ENCODE results near the gene MAPKAP1. TPM values are rescaled to one million over a fixed set of nuclear protein-coding genes. Genes with fewer than 3 reads are reported as not detected.
"Not testable (repeated sequence)": the region's sequence is repeated elsewhere in the genome, so short reads cannot be mapped to it uniquely, and the experiment has no call there.

MAPKAP1 gene
- total RNA-seq, 1 donor from 2014 or later = 96.2 TPM

DNA sequence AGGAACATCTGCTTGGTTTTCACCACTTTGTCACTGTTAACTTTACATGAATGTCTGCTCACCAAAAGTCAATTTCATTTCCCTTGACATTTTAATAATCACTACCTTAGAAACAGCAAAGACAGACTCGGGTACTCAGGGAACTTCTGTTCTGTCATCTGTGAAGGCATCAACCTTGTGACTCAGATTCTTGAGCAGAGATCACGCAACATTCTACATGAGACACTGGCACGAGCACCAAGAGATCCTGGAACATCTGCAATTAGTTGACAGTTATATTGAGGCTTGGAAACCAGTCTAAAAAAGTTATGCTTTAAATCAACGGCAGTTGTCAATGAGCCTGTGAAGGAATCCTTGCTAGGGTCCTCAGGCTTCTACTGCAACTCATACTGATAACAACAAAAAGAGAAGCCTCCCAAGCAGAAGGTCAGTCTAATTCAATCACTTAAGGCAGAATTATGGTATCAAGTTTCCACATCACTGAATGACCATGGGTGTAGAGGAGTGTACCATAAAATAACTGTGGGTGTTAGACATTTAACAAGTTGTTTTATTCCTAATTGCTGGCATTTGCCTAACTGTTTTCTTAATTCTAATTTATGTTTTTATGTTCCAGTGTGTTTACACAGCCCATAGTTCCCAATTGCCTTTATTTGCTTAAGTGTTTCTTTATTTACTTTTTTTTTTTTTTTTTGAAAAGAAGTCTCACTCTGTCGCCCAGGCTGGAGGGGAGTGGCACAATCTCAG is 36.8 kb upstream of the MAPKAP1 start:
- DNase-seq (ENCODE audit: low spot score) = no peak
- intact Hi-C loops (cut with DNase I) = loop anchor here (10.0 kb wide), 1 partner anchor 481 kb away; no protein-coding TSS in a partner anchor

DNA sequence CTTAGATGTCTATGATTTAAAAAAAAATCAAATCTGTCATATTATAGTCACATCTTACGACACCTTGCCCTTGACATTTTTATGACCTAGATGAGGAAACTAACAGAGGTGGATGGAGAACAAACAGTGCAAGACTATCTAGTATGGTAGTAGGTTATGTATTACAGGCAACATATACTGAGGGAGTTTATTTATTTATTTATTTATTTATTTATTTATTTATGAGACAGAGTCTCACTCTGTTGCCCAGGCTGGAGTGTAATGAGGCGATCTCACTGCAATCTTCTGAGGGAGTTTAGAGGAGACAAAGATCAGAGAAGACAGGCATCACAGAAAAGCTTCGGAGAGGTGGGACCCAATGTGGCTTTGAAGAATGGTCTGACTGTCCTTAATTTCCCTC is 35.6 kb upstream of the MAPKAP1 start:
- no peak for DNase-seq (ENCODE audit: low spot score)
- intact Hi-C loops (cut with DNase I) = loop anchor here (10.0 kb wide), 1 partner anchor 482 kb away; no protein-coding TSS in a partner anchor

DNA sequence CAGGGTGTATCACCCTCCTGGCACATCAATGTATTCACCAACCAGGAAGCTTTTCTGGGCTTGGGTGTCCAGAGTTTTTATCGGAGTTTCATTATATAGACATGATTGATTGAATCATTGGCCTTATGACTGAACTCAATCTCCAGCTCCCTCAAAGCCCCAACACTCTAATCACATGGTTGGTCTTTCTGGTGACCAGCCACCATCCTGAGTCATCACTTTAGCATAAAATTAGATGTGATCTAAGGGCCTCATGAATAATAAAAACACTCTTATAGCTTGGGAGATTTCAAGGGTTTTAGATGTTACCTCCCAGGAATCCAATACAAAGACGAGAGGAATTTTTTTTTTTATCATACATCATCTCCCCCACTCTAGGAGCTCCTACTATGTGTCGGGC is 32.4 kb upstream of the MAPKAP1 start:
- intact Hi-C loops (cut with DNase I) = no loop called here
- no peak for DNase-seq (ENCODE audit: low spot score)

DNA sequence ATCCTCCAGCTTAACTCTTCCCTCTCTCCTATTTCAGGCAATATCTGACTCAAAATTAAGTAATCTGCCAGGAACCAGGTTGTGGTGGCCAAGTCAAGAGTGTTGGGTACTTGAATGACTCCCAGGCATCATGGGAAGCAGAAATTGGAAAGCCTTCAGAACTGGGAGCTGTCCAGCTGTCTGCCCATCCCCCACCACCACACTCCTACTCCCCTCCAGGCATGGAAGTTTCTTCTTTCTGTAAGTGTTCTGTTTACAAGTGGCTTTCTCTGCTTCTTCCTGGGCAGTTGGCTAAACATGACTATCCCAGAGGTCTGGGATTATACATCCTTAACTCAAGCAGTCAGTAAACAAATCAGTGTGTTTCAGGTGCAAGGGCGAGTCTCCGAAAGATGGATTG is 25.6 kb upstream of the MAPKAP1 start:
- intact Hi-C loops (cut with DNase I) = no loop called here
- DNase-seq (ENCODE audit: low spot score) = no peak

DNA sequence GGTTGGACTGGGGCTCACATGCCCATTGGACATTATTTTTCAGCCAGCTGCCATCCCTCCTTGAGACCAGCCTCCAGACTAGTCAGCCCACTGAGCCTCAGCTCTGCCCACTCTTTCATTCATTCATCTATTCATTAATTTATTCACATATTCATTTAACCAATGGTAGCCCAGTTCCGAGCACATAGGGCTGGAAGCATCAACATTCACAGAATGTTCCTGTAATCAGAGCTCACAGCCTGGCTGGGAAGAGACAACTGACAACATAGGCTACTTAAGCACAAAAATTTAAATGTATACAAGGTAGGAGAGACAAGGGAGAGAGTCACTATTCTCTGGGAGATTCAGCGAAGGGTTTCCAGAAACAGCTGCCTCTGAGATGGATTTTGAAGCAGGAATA is 23.2 kb upstream of the MAPKAP1 start:
- intact Hi-C loops (cut with DNase I) = no loop called here
- DNase-seq (ENCODE audit: low spot score) = no peak

DNA sequence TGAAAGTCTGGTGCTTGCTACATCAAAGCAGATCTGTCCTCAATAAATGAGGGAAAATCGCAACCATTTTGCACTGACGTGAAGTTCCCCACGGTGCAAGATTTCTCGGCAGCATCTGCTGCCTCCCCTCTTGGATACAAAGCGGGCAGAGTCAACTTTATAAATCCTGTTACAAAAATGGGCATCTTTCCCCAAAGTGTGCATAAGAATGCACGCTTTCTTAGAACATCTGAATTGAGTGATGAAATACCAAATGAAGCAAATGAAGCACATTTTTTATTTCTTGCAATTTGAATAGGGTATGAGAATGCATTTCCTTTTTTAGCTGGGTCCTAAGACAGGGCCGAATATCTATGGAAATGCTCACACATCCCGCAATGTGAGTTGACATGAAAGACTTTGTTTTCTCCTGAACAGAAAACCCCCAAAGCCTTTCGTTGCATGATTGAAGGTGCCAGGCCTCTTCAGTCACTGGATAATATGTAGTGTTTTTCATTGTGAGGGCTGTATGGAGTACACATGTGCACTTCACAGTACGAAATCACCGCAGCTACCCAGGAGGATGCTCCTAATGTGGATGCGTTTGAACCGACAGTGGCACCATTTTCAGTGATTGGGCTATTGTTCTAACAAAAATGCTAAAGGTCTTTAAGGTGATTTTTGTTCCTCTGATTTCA is 19.6 kb upstream of the MAPKAP1 start:
- intact Hi-C loops (cut with DNase I) = no loop called here
- DNase-seq (ENCODE audit: low spot score) = no peak

DNA sequence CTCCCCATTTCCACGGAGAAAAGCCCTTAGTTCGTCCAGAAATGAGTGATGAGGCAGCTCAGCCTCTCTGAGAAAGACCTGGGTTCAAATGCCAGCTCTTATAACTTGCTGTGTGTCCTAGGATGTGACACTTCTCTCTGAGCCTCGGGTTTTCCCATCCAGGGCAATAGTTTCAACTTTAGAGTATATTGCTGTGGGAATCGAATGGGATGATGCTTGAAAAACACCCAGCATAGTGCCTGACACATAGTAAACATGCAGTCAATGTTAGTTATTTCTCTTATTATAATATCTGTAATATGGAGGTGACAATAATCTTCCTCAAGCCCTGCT is 430 bp upstream of the MAPKAP1 start:
- intact Hi-C loops (cut with DNase I) = no loop called here
- DNase-seq (ENCODE audit: low spot score) = no peak

DNA sequence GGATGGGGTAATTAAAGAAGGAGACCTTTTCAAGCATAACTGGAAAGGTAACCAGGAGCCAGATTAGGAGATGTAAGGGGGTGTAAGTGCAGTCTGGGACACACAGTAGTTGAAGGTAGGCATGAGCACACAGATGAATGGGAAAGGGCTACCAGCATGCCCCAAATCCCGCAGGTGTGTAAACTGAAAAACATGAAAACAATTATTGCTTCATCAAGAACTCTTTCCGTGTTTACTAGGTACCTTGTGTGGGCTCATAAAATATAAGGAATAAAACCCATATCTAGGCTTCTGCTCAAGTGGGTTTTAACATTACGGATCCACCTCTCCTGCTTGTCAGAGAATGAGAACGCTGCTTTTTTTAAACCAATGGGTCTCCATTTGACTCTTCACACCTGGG is 1.1 kb downstream of the MAPKAP1 start:
- DNase-seq (ENCODE audit: low spot score) = no peak
- intact Hi-C loops (cut with DNase I) = no loop called here

DNA sequence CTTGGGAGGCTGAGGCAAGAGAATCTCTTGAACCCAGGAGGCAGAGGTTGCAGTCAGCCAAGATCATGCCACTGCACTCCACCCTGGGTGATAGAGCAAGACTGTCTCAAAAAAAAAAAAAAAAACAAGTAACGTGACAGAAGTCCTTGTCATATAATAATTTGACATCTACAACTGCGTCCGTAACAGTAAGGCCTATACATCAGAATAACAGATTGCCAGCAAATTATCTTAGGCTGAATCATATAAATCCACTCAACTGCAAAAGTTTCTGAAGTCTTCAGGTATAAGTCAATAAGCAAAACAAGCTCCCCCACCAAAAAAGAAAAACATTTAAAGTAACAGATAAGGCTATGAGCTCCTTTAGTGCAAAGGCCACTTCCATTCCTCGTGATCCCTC is 3.3 kb downstream of the MAPKAP1 start:
- no peak for DNase-seq (ENCODE audit: low spot score)
- intact Hi-C loops (cut with DNase I) = no loop called here

DNA sequence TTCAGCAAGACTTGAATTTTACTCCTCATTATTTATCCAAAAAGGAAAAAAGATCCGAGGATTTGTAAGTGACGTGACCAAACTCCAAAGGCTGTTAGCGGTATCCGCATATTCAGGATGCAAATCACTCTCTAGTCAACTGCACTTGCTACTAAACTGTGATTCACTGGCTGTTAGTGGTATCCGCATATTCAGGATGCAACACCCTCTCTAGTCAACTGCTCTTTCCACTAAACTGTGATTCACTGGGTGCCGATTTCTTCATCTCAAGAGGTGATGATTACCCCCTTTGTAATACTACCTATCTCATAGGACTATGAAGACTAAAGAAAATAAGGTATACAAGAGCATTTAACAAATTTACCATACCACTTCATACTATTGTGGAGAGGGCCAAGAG is 5.7 kb downstream of the MAPKAP1 start:
- no peak for DNase-seq (ENCODE audit: low spot score)
- intact Hi-C loops (cut with DNase I) = no loop called here

DNA sequence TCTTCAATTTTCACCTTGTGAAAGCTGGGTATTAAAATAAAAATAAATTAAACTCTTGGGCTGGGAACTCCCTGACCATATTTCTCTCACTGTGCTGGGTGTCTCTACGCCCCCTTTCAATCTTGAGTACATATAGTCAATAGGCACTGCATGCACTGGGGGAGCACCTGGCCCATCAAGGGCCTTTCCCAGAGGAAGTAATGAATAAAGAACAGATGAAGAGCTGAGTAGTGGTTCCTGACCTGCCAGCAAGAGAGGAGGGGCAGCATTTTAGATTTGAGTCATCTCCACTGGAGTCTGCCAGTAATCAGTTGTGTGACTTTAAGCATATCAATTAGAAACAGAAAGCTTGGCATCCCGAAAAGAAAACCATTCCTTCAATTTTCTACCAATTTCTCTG is 6.2 kb downstream of the MAPKAP1 start:
- intact Hi-C loops (cut with DNase I) = no loop called here
- no peak for DNase-seq (ENCODE audit: low spot score)

DNA sequence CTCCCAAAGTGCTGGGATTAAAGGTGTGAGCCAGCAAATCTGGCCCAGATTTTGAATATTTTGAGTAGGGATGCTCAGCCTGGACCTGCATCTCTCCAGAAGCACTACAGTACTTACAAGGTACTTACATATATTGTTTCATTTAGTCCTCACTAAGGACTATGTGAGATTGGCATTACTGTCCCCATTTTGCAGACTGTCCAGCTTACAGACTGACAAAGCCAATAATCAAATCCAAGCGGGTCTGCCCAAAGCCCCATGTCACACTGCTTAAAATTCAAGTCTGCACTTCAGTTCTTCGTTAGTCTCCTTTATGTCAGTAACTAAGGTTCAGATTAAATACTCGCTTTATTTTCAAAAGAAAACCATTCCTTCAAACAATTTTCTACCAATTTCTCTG is 7.1 kb downstream of the MAPKAP1 start:
- intact Hi-C loops (cut with DNase I) = no loop called here
- DNase-seq (ENCODE audit: low spot score) = no peak

DNA sequence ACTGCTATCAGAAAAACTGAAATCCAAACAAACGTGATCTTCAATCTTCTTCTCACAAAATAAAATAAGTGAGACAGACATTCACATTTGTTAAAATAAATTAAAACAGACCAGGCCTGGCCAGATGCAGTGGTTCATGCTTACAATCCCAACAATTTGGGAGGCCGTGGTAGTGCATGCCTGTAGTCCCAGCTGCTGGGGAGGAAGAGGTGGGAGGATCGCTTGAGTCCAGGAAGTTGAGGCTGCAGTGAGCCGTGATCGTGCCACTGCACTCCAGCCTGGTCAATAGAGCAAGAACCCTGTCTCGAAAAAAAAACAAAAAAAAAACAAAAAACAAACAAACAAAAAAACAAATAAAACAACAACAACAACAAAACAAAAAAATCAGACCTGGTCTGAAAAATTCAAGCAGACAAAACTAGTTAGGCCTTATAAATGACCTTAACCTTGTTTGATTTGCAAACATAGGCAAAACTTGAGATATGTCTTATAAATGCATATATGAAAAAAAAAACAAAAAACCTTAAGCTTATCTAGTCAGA is 10.8 kb downstream of the MAPKAP1 start:
- intact Hi-C loops (cut with DNase I) = no loop called here
- DNase-seq (ENCODE audit: low spot score) = no peak

DNA sequence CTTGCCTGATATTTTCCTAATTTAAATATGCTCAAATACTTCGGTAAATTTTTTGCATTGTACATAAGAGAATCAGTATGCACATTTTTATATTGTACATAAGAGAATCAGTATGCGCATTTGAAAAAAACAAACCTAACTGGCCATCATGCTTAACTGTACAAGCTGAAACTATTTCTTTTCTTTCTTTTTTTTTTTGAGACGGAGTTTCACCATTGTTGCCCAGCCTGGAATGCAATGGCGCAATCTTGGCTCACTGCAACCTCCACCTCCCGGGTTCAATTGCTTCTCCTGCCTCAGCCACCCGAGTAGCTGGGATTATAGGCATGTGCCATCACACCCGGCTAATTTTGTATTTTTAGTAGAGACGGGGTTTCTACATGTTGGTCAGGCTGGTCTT is 11.5 kb downstream of the MAPKAP1 start:
- intact Hi-C loops (cut with DNase I); DNase-seq (ENCODE audit: low spot score): not testable (repeated sequence)

DNA sequence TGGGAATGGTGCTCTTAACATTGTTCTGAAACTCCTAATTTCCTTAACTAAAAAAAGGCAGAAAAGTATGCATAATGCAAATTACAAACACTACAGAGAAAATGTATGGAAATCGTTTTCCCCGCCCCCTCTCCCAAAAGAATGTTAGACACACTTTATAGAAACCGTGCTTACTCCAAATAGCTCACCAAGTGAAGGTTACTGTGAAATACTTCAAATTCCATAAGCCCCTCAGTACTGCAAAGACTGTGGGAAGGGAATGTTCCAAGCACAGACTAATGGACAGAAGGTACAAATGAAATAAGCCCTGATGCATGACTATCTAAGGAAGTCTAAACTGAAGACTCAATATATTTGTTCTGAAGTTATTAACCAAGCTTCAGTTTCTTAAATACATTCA is 12.5 kb downstream of the MAPKAP1 start:
- intact Hi-C loops (cut with DNase I) = no loop called here
- no peak for DNase-seq (ENCODE audit: low spot score)

DNA sequence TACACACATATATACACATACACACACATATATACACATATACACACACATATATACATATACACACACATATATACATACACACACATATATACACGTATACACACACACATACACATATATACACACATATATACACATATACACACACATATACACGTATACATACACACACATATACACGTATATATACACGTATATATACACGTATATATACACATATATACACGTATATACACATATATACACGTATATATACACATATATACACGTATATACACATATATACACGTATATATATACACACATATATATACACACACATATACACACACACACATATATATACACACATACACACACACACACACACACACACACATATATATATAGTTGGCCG is 13.5 kb downstream of the MAPKAP1 start:
- DNase-seq (ENCODE audit: low spot score); intact Hi-C loops (cut with DNase I): not testable (repeated sequence)

DNA sequence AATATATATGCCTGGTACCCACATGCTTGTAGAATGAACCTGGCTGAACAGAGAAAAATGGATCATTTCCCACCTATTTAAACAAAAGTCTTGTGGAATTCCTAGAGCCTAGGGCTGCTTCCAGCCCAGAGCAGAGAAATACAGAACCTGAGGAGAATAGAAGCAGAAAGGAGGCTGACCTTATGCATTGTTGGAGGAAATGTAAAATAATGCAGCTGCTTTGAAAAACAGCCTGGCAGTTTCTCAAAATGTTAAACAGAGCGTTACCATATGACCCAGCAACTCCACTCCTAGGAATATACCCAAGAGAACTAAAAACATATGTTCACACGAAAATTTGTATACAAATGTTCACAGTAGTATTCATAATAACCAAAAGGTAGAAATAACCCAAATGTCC is 15.1 kb downstream of the MAPKAP1 start:
- DNase-seq (ENCODE audit: low spot score) = no peak
- intact Hi-C loops (cut with DNase I) = no loop called here

DNA sequence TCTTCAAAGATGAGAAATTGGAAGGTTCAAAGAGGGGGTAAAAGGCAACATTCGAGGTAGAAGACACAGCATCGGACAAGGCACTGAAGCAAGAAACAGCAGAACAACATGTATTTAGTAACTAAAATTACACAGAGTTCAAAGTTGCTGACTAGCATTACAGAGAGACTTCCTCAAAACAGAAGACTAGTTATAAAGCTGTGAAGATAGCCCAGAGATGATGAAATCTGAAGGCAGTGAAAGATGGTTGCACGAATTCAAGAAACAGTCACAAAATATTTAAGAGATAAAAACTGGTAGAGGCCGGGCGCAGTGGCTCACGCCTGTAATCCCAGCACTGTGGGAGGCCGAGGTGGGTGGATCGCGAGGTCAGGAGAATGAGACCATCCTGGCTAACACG is 16.3 kb downstream of the MAPKAP1 start:
- DNase-seq (ENCODE audit: low spot score) = no peak
- intact Hi-C loops (cut with DNase I) = no loop called here

DNA sequence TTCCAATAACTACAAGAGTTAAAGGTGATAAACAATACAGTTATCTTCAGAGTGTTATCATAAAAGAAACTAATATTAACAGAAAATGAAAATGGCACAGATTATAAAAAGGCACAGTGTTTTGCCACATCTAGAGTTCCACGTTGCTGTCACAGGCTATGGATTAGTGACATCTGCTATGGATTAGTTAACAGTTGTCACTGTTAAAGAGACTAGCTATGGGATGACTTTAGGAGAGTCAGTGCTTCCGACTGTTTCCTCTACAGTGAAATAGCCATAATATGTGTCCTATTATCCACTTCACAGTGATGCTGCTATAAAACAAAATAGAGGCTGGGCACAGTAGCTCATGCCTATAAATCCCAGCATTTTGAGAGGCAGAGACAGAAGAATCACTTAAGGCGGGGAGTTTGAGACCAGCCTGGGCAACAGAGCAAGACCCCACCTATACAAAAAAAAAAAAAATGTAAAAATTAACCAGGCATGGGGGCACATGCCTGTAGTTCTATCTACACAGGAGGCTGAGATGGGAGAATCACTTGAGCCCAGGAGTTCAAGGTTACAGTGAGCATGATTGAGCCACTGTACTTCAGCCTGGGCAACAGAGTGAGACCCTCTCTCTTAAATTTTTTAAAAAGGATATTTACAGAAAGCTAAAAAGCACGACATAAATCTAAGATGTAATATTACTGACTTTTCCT is 19.7 kb downstream of the MAPKAP1 start:
- no peak for DNase-seq (ENCODE audit: low spot score)
- intact Hi-C loops (cut with DNase I) = no loop called here

DNA sequence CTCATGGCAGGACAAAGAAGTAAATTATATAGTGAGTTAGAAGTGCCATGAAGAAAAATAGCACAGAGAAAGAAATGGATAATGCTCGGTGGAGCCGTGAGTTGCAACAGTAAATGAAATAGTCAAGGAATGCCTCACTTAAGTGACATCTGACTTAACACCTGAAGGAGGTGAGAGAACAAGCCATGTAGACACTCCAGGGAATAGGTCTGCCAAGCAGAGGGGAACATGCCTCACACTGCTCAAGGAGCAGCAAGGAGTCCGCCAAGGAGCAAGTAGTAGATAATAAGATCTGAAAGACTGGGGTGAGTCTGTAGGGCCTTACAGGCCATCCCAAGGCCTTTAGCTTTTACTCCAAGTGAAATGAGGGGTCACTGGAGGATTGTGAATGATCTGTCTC is 21.8 kb downstream of the MAPKAP1 start:
- intact Hi-C loops (cut with DNase I) = no loop called here
- no peak for DNase-seq (ENCODE audit: low spot score)

DNA sequence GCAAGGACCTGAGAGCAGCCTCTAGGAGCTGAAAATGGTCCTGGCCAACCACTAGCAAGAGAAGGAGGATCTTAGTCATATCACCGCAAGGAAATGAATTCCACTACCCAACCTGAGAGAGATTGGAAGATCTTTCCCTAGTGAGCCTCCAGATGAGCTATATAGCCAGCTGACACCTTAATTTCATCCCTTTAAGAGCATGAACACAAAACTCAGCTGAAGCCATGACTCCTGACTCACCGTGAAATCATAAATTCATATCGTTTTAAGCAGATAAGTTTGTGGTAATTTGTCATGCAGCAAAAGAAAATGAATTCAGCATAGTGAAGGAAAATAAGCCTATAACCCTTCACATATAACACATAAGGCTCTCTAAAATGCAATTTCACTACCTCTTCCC is 23.5 kb downstream of the MAPKAP1 start:
- intact Hi-C loops (cut with DNase I) = no loop called here
- no peak for DNase-seq (ENCODE audit: low spot score)
